ENCODE data around the gene SLC9B2.

- TF ChIP-seq CTCF (IDR thresholded peaks at IDR 0.05; ENCODE audit: low read depth, low read length) (no peak), MAX (IDR thresholded peaks at IDR 0.05; ENCODE audit: low read depth, low read length) (no peak), POLR2A (IDR thresholded peaks at IDR 0.05; ENCODE audit: extremely low read depth, insufficient read length) (no peak), MYC (IDR thresholded peaks at IDR 0.05; ENCODE audit: low read depth, low read length) (no peak)
These were observed 29.2 kb upstream of the SLC9B2 start for GRCh38 chr4:103105558-103106356.
